ENCODE data around the gene ZBTB7C.

The ZBTB7C gene

DNA sequence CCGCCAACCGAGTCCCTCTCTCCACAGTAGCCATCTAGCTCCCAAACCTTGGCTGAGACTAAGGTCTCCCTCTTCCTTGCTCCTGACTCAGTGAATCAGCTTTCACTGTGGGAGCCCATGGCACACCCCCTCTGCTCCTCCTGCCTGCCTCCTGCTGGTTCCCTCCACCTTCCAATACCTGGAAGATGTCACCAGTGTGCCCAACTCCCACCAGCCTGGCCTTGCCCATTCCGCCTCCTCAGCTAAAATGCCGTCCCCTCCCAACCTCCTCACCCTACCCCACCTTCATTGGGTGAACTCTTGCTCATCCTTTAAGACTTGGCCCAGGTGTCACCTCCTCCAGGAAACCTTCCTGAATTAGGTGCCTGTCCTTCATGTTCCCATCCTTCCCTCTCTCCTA lies 348.8 kb downstream of the ZBTB7C start:
- DNase-seq (ENCODE audit: low read depth in 2 of 2) = no peak

DNA sequence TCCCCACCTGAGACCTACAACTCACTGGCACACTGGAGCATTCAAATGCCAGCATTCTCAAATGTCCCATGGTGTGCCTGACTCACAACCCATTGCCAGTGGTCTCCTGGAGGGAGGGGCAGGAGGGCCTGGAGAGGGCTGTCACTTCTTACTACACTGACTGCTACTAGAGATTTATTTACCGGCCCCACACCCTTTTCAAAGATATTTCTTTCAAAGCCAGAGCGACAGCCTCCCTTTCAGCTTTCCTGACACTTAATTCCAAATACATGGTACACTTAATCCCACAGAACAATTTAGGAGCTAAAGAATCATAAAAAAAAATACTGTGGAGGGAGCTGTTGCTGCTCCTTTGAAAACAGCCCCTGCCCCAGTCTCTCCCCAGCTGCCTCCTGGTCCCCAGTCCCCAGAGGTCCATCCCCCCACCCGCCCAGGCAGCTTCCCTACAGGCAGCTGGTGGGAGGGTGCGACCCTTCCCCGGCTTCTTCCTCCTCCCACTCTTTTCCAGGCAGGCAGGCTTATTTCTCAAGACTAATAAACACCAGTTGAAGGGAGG lies 349.6 kb downstream of the ZBTB7C start:
- no peak for DNase-seq (ENCODE audit: low read depth in 2 of 2)

DNA sequence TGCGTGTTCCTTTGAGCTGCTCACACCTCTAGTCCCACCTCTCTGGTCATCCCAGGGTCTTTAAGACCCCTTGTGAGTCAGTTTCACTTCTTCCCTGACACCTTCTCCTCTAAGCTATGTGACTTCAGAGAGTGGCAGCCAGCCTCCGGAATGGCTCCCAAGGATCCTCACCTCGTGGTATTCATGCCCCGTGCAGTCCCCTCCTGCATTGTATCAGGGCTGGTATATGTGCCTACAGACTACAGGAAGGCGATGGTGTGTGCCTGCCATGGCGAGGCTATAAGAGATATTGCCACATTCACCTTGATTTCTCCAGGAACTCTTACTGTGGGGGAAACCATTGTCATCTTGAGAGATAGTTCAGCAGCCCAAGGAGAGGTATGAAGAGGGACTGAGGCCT lies 350.7 kb downstream of the ZBTB7C start:
- no peak for DNase-seq (ENCODE audit: low read depth in 2 of 2)

DNA sequence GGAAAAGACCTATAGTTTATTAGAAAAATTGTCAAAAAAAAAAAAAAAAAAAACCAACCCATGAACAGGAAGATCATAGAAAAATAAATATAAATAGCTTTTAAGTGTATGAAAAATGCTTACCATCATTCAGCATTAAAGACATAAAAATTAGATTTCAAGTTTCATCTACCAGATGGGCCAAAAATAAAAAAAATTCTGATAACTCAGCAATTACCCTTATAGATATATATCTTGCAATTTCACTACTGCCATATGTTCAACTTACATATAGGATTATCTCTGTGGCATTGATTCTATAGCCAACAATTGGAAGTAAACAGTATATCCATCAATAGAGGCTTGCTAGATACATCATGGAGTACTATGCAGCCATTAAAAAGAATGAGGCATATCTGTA lies 352.2 kb downstream of the ZBTB7C start:
- DNase-seq (ENCODE audit: low read depth in 2 of 2) = no peak

DNA sequence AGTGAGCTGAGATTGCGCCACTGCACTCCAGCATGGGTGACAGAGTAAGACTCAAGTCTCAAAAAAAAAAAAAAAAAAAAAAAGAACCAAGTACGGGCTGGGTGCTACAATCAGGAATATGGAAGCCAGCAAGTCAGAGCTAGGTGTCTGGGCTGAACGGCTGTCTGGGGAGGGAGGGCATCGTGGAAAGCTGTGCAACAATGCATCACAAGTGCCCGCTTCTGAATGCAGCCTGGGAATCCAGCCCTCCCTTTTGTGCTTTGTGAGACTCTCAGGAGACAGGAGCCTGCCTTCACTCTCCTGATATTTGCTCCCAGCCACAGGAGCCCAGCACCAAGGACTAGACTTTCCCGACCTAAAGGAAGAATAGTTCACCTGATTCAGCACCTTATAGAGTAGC lies 353.8 kb downstream of the ZBTB7C start:
- no peak for DNase-seq (ENCODE audit: low read depth in 2 of 2)

DNA sequence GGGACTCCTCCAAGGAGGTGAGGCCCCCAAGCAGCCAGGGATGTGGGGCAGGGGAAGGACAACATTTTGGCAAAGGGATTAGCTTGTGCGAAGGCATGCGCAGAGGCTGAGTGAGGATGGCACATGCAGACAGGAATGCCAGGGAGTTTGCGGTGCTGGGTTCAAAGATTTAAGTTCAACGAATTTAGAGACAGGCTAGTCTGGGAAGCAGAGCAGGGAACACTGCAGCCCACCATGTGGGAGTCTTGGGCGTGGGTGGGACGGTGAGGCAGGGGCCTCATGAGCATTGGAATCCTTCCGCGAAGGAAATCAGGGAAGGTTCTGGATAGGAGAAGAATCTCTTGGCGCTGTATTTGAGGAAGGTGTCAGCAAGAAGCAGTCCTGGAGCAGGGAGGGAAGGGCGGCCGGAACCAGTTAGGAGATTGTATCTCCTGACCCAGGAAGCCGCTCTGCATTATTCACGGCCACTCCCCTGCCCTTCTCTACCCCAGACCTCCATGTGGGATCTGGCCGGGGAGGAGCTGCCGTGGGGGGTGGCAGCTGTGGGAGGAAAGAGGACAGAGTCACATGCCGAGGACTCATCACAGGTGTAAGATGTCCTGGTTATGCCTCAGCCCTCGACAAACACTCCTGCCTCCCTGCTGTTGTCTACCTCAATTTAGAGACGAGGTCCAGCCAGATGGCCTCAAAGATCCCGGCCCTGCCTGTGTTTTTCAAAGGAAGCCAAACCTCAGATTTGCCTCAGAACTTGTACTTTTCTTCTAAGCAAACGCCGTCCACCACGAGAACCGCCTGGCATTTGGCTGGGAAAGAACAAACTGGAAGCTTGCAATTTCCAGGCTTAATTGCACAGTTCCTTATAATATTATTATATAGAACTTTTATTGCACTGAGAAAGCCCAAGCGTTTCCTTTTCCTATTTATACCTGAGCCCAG lies 355.0 kb downstream of the ZBTB7C start:
- DNase-seq (ENCODE audit: low read depth in 2 of 2) = no peak

DNA sequence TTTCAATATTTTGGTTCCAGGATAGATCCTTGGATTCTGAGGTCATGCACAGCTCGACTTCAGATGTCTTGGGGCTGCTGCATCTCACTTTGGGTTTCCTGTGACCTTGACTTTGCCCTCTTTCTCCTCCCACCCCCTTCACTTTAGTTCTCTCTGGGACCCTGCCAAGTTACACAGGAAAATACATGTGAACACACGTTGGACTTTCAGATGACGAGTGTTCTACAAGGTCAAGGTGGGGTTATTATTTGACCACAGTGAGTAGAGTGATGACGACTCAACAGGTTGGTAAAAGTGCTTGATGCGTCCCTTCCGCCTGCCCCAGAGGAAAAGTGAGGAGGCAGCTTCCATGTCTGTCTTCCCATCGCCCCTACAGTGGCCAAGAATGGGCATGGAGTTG lies 356.3 kb downstream of the ZBTB7C start:
- no peak for DNase-seq (ENCODE audit: low read depth in 2 of 2)

DNA sequence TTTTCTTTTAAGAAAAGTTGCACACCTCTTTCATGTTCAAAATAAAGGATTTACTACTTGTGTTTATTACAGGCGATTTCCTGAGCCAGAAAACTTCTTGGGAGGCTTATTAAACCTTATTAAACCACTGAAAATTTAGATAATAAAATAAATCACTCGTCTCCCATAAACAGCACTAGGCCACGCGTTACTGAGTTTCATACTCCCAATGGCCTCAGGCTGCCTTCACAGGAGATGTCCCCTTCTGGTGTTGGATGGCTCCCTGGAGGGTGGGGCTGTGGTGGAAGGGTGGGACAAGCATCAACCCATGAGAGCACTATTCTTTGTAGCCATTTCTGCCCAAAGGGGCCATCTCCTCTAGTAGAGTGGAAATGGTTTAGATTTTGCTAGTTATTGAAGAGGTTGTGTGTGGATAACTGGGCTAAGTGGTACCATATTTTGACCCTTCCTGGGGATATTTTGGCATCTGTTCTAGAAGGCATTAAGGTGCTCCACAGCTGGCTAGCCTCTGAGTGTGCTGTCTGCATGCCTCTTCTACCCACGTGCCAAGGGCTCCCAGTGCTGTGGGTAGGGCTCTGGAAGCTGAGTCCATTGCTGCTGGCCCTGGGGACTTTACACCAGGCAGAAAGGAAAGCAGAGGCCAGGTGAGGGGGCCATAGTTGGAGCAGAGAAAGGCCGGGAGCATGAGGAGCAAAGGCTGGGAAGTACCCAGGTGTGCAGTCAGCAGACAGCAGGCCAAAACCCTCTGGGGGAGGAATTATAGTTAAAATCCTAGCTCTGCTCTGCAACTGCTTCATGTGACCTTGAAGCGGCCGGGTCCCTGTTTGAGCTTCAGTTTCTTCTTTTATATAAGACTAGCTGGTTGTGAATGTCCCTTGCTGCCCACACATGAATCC lies 357.0 kb downstream of the ZBTB7C start:
- no peak for DNase-seq (ENCODE audit: low read depth in 2 of 2)

DNA sequence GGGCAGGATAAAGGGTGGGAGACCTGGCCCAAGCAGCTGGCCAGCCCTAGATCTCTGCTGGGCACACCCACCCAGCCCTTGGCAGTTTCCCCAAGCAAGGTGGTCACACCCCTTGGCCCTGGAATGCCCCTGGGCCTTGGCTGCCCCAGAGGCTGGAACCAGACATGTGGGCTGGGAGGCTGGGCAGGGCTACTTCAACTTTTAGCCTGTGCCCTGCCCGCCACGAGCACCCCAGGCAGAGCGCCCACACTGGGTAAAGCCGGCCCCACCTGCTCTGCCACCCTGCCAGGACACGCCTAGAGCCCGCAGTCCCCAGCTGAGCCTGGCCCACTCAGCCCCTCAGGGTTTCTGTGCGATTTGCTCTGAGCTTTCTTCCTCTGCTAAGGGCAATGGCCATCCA lies 359.0 kb downstream of the ZBTB7C start:
- DNase-seq (ENCODE audit: low read depth in 2 of 2) = no peak

DNA sequence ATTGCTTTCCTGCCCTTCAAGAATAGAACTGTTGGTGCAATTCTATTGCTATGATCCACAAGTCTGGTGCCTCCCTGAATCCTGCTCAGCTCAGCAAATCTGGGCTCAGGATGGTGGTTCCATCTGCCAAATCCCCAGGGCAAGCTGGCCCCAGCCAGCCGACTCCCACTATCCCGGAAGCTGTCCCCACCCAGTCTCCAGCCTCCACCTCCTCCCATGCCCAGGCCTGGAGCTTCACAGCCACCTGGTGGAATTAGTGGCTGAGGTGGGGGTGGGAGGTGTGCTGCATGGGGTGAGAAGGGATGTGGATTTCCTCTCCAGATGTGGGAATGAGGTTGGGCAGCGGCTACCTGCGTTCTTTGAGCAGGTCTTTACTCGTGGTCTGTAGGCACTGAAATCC lies 359.4 kb downstream of the ZBTB7C start:
- DNase-seq (ENCODE audit: low read depth in 2 of 2) = no peak

DNA sequence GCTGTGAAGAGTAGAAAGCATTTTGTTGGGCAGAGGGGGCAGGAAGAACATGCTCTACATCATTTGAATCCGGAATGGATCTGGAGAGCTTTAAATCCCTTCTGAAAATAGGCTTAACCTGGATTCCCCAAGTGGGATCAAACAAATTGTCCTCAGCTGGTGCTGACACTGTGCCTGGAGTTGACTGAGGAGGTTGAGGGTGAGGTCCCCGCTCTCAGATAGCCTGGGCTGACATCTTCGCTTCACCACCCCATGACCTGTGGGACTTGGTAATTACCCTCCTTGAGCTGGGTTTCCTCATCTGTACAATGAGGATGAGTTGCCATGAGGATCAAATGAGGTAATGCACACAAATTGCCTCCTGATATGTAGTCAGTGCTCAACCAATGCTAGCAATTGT lies 360.9 kb downstream of the ZBTB7C start:
- no peak for DNase-seq (ENCODE audit: low read depth in 2 of 2)

DNA sequence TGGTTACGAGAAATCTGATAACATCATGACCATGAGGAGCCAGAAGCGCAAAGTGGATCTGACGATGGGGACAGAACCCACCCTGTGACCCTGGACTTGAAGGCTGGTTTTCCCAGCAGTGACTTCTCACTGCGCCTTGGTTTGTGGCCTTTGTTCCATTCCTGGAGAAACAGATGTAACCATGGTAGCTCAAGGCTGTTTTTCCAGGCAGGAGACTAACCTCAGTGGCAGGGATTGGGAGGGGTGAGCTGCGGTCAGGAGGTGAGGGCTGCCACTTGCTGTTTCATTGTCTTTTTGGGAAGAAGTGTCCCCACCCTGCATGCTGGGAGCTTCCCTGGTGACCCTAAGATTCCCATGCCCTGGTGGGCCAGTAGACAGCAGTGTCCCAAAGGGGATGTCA lies 362.3 kb downstream of the ZBTB7C start:
- no peak for DNase-seq (ENCODE audit: low read depth in 2 of 2)

DNA sequence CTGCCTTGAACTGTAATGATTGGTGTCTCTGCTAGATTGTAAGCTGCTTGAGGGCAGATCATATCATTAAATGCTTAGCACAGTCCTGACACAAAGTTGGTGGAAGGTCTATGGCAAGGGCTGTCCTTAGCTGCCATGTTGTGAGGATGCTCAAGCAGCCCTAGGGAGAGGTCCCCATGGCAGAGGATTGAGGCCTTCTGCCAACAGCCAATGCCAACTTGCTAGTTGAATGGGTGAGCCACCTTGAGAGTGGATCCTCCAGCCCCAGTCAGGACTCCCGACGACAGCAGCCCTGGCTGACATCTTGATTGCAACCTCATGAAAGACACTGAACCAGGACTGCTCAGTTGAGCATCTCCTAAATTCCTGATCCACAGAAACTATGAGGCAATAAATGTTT lies 363.4 kb downstream of the ZBTB7C start:
- no peak for DNase-seq (ENCODE audit: low read depth in 2 of 2)

DNA sequence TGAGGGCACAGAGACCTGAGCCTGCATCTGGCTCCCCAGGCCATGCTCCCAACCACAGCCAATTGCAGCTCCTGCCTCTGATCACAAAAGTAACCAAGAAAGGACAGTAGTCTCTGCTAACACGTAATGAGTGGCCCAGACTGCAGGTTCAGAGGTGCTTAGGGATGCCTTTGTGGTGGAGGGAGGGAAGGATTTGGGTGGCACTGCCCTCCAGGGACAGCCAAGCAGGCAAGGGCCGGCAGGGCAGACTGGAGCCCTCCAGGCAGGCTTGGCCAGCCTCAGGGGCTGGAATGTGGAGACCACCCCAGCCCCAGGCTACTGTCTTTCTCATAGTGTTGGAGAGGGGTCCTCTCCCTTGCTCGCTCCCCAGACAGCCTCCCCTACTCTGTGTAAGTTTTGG lies 364.2 kb downstream of the ZBTB7C start:
- DNase-seq (ENCODE audit: low read depth in 2 of 2) = no peak

DNA sequence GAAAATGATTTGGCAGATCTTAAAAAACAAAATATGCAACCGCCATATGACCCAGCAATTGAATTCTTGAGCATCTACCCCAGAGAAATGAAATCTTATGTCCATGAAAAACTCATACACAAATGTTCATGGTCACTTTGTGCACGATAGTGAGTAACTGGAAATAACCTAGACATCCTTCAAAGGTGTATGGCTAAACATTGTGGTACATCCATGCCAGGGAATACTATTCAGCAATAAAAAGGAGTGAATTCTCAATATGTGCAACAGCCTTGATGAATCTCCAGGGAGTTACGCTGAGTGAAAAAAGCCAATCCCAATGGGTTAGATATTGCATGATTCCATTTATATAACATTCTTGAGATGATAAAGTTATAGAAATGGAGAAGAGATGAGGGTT lies 366.0 kb downstream of the ZBTB7C start:
- DNase-seq (ENCODE audit: low read depth in 2 of 2) = no peak

DNA sequence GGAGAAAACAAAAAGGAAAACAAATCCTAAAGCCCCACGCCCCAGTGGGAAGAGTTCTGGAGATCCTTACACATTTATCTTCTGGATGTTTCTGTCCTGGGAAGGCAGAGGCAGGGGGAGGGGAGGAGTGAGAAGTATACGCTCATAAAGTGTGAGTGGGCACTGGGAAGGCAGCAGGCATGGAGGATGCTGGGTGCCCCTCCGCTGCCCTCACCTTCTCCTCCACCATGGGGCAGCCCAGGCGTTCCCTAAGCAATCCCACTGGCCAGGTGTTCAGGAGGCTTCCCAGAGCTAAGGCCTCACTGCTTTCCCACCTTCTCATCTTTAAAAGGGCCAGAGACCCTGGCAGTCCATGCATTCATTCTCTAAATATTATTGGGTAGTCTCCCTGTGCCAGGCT lies 366.8 kb downstream of the ZBTB7C start:
- DNase-seq (ENCODE audit: low read depth in 2 of 2) = no peak

DNA sequence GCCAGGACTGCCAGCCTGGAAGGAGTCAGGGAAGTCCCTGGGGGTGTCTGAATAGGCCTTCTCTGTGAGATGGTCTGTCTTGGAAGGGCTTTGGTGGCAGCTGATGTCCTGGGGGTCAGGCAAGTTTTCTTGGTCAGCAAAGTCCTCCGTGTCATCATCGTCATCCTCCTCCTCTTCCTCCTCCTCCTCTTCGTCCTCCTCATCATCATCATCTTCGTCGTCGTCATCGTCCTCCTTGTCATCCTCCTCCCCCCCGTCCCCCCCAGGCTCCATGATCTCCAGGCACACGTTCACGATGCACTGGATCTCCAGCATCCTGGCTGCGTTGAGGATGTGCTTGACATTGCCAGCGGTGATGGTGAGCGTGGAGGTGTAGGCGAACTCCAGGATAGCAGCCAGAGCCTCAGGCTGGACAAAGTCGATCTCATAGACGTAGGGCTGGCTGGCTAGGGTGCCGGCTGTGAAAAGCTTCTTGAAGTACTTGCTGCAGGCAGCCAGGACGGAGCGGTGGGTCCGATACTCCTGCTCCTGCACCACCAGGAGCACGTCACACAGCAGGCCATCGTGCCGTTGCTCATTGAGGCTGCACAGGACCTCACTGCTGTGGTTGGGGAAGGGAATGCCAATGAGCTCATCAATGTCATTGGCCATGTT lies 368.6 kb downstream of the ZBTB7C start:
- no peak for DNase-seq (ENCODE audit: low read depth in 2 of 2)

DNA sequence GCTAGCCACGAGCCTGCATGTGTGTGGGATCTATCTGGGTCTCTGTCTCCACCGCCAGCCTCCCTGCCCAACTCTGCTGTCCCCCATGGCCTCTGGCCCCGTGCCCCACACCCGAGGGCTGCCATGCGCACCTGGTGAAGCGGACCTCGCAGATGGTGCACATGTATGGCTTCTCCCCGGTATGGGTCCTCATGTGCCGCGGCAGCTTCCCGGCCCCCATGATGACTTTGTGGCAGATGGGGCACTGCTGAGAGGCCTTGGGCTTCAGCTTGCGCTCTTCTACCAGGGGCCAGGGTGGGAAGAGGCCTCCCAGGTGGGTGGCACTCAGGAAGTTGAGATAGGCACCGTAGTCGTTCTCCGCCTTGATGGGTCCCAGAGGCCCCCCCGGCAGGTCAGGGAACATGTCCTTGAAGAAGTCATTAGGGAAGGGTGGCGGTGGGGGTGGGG lies 369.4 kb downstream of the ZBTB7C start:
- DNase-seq (ENCODE audit: low read depth in 2 of 2) = no peak

DNA sequence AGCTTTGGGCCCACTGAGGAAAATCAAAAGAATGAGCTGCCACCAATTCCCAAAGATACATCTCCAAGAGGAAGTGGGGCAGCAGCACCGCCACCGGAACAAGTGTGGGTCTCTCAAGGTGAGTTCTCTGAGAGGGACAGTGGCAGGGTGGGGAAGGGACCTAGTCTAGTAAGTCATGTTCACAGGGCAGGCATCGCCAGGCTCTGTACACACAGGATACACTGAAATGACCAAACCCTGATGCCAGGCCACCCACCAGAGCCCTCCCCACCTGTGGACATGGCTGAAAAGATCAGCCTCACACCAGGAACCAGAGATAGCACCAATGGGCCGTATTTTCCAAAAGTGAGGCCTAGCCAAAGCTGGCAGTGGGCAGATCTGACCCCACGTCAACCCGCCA lies 370.5 kb downstream of the ZBTB7C start:
- DNase-seq (ENCODE audit: low read depth in 2 of 2) = no peak

DNA sequence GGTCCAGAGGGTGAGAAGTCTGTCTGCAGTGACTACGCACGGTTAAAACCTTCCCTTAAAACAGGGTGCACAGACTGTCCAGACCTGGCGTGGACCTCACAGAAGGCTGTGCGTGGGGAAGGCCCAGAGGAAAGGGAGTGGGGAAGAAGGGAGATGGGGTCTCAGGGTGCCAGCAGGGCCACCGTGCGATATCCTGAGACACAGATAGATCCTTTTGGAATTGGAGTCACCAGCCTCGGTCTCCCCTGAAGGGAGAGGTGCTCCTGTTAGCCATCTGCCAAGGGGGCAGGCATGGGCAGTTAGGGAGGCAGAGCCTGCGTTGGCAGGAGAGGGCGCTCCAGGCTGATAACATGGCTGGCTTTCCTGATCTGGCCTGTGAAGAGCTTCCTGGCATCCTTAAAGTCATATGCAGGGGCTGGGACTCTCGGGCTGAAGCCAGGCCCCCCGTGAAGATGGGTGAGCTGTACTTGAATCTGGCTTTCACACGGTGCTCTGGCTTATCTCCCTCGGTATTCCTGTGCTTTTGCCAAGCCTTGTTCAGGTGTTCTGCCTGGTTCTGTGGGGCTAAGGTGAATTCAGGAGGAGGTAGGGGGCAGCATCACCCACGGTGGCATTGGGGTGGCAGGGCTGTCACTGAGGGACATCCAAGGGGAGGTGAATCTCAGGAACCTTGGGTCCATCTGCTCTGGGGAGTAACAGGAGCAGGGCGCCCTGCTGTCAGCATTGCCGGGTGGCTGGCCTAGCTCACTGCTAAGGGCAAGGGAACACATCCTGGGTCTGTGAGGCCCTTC lies 371.5 kb downstream of the ZBTB7C start:
- no peak for DNase-seq (ENCODE audit: low read depth in 2 of 2)
